ENCODE data around the gene ST3GAL2. TPM values are rescaled to one million over a fixed set of nuclear protein-coding genes. Genes with fewer than 3 reads are reported as not detected.
"Not testable (repeated sequence)": the region's sequence is repeated elsewhere in the genome, so short reads cannot be mapped to it uniquely, and the experiment has no call there.

ST3GAL2 gene
- total RNA-seq, 2 donors from 2014 or later: 9.1 to 11.2 TPM

- intact Hi-C loops (cut with DNase I): no loop called here
- H3K27me3 ChIP-seq: no peaks in the 10 kb centered on the region
- WGBS, 2 donors: 91 to 95% methylated on average over 16 to 18 of the region's 19 CpGs
- TF ChIP-seq CTCF (IDR thresholded peaks at IDR 0.05): no peak
- TF ChIP-seq POLR2A (IDR thresholded peaks at IDR 0.05): no peak
- no peak overlapping the region for H3K27ac ChIP-seq
- H3K4me3 ChIP-seq: no peak overlapping the region
- ATAC-seq (no peak), DNase-seq (no peak)
- no peaks in the 10 kb centered on the region for H3K9me3 ChIP-seq
- no peaks in the 10 kb centered on the region for H3K4me1 ChIP-seq
- H3K36me3 ChIP-seq (replicated peaks in 1 of 2; ENCODE audit: insufficient read depth in 1 of 2, low read depth in 2 of 2): no peaks in the 10 kb centered on the region
Measured at GRCh38 chr16:70388006-70388680, 50.8 kb downstream of the ST3GAL2 start.

GRCh38 chr16:70386289-70386986, 52.5 kb downstream of the ST3GAL2 start:
- H3K4me3 ChIP-seq; ATAC-seq; H3K36me3 ChIP-seq (replicated peaks in 1 of 2; ENCODE audit: insufficient read depth in 1 of 2, low read depth in 2 of 2); H3K27ac ChIP-seq; H3K27me3 ChIP-seq; H3K9me3 ChIP-seq; DNase-seq; H3K4me1 ChIP-seq; intact Hi-C loops (cut with DNase I): not testable (repeated sequence)
- 92 to 94% methylated on average over 19 to 20 of the region's 20 CpGs for WGBS, 2 donors

- no peak for ATAC-seq
- H3K4me1 ChIP-seq: peaks cover 26% of the 10 kb centered on the region
- 87 to 90% methylated on average over 6 of the region's 6 CpGs for WGBS, 2 donors
- no peaks in the 10 kb centered on the region for H3K27me3 ChIP-seq
- H3K27ac ChIP-seq: no peak overlapping the region
- H3K9me3 ChIP-seq: no peaks in the 10 kb centered on the region
- DNase-seq: no peak
- intact Hi-C loops (cut with DNase I): no loop called here
- no peak for TF ChIP-seq CTCF (IDR thresholded peaks at IDR 0.05)
- H3K4me3 ChIP-seq: no peak overlapping the region
- H3K36me3 ChIP-seq (replicated peaks in 1 of 2; ENCODE audit: insufficient read depth in 1 of 2, low read depth in 2 of 2): no peaks in the 10 kb centered on the region
Measured at GRCh38 chr16:70383421-70383960, 55.4 kb downstream of the ST3GAL2 start.

- ATAC-seq: peak; percentile 22
- no peaks in the 10 kb centered on the region for H3K27me3 ChIP-seq
- H3K4me1 ChIP-seq: peaks cover 26% of the 10 kb centered on the region
- H3K36me3 ChIP-seq (replicated peaks in 1 of 2; ENCODE audit: insufficient read depth in 1 of 2, low read depth in 2 of 2): no peaks in the 10 kb centered on the region
- H3K9me3 ChIP-seq: no peaks in the 10 kb centered on the region
- 15 to 62% methylated on average over 13 to 47 of the region's 47 CpGs for WGBS, 2 donors
- TF ChIP-seq CTCF (IDR thresholded peaks at IDR 0.05) (no peak), POLR2A (IDR thresholded peaks at IDR 0.05) (peak; percentile 9 to 74 (median 70))
- peak overlapping the region; percentile 19 to 71 for H3K4me3 ChIP-seq
- intact Hi-C loops (cut with DNase I): no loop called here
- no peak for DNase-seq
- H3K27ac ChIP-seq: peak overlapping the region in 3 of 4 donors; percentile 28 to 83 (median 73)
Measured at GRCh38 chr16:70381604-70382342, 57.1 kb downstream of the ST3GAL2 start.
